Upper lobe of left lung (tissue), 4 donors: ENCODE data around the gene PLOD2.

ENCODE experiments used
- EP300 ChIP-seq, 4 donors: sonication (generic); formaldehyde crosslinking; IDR thresholded peaks; one replicate each; pipeline ENCODE4 v1.5.1; 2017; ENCODE audit warnings: antibody characterized with exemption in 4 of 4, control low read depth in 2 of 4
- POLR2A ChIP-seq, 4 donors: fragments of 450-650 bp; IDR thresholded peaks; one replicate each; pipeline ENCODE4 v1.5.1; 2016 to 2017; ENCODE audit warnings: antibody characterized with exemption in 4 of 4, mild to moderate bottlenecking in 2 of 4
- POLR2AphosphoS5 ChIP-seq, 2 donors: sonication (generic); formaldehyde crosslinking; IDR thresholded peaks; one replicate each; pipeline ENCODE4 v1.5.1; 2017; ENCODE audit warnings: antibody characterized with exemption in 2 of 2
- TF ChIP-seq, protein P1 (sequence below), 6 experiments: fragments of 450-650 bp in 4 of 6; fragments of 200-600 bp in 2 of 6; sonication (generic) in 2 of 6; IDR thresholded peaks; one replicate each; pipeline ENCODE4 v1.5.1; 2016 to 2019; ENCODE audit warnings: antibody characterized with exemption in 6 of 6

DNA sequence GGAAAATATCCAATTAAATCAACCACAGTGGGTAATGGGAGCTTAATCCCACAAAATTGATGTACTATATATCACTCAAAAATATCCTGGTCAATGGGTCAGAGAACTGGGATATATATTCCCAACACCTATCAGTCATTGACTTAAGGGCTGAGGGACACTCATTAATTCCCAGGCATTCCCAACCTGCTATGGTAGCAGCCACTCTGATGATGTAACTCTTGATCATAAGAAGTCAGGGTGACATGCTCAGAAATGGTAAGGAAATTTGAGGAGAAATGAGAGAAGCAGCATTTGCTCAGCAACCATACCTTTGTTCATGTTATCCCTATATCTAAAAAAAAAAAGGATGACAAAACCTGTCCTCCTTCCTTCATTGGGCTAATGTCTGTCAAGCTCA, 3.1 kb upstream of the PLOD2 start:
- TF ChIP-seq, protein P1, sequence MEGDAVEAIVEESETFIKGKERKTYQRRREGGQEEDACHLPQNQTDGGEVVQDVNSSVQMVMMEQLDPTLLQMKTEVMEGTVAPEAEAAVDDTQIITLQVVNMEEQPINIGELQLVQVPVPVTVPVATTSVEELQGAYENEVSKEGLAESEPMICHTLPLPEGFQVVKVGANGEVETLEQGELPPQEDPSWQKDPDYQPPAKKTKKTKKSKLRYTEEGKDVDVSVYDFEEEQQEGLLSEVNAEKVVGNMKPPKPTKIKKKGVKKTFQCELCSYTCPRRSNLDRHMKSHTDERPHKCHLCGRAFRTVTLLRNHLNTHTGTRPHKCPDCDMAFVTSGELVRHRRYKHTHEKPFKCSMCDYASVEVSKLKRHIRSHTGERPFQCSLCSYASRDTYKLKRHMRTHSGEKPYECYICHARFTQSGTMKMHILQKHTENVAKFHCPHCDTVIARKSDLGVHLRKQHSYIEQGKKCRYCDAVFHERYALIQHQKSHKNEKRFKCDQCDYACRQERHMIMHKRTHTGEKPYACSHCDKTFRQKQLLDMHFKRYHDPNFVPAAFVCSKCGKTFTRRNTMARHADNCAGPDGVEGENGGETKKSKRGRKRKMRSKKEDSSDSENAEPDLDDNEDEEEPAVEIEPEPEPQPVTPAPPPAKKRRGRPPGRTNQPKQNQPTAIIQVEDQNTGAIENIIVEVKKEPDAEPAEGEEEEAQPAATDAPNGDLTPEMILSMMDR (IDR thresholded peaks at IDR 0.05), result no peak
- TF ChIP-seq POLR2AphosphoS5 (IDR thresholded peaks at IDR 0.05) (no peak), POLR2A (IDR thresholded peaks at IDR 0.05) (no peak), EP300 (IDR thresholded peaks at IDR 0.05) (no peak)
